Measurements from ENCODE around the gene E2F2.

The E2F2 gene, protein sequence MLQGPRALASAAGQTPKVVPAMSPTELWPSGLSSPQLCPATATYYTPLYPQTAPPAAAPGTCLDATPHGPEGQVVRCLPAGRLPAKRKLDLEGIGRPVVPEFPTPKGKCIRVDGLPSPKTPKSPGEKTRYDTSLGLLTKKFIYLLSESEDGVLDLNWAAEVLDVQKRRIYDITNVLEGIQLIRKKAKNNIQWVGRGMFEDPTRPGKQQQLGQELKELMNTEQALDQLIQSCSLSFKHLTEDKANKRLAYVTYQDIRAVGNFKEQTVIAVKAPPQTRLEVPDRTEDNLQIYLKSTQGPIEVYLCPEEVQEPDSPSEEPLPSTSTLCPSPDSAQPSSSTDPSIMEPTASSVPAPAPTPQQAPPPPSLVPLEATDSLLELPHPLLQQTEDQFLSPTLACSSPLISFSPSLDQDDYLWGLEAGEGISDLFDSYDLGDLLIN

DNA sequence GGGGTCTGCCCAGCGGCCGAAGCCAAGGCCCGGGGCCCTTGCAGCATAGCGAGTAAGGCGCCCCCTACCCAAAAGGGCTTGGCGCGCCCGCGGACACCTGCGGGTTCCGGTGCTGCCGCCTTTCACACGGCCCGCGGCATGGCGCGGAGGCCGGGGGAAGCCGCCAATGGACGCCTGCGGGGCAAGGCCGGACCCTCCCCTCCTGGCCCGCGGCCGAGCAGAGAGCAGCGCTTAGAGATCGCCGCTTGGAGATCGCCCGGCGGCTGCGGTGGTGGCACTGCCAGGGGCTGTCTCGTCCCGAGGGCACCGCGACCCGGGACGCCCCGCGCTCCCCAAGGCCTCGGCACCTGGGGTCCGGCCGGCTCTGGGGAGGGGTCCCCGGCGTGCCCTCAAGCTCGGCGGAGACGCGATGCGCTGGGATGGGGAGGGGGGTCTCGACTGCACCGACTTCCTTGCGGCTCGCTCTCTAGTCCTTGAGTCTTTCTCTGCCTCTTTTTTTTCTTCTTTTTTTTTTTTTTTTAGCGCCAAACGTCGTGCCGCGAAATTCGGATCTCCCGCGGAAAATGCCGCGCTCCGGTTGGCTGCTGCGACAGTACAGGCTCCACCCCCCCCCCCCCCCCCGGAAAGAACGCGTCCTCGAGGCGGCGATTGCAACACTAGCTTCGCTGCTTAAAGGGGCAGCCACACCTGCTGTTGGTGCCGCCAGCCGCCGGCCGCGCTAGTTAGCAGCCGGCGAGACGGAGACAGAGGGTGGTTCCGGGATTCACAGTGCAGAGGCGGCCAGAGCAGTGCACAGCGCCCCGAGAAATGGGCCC lies at the start of gene E2F2:
Gene E2F2, minus strand, starts transcription at position 487 of the 815 bp plus-strand sequence. Its CDS starts 440 bp downstream, at position 47.
- peak; percentile 85 for DNase-seq

DNA sequence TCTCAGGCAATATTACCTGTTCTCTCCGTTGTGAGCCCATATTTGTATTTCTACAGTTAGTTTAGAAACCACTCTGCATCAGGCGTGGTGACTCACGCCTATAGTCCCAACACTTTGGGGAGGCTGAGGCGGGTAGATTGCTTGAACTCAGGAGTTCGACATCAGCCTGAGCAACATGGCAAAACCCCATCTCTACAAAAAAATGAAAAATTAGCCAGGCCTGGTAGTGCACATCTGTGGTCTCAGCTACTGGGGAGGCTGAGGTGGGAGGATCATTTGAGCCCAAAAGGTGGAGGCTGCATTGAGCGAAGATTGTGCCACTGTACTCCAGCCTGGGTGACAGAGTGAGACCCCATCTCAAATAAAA lies 47.9 kb upstream of the E2F2 start:
- DNase-seq: no peak

DNA sequence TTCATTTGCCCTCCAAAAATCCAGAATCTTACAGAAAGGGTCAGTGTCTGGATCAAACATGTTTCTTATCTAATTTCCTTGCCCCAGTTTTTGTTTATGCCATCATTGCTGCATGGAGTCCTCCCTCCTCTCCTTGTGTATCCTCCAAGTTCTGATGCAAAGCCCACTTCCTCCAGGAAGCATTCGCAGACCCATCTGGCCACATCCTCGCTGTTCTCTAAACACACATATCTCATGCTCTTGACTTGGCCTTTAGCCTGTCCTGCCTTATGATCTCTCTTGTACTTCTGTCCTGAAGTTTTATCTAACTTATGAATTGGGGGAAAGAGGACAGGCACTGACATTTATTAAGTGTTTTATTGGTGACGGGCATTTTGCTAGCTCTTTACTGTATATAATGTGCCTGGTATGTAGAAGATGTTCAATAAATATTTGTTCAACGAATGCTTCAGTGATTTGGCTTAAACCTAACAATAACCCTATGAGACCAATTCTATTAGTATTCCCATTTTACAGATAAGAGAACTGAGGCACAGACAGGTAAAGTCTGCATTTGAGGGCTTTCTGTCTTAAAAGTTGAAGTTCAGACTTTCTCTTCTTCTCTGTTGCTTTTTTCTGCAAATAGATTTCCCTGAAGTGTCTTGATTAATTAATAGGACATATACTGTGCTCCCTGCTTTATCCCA lies 47.4 kb upstream of the E2F2 start:
- DNase-seq: peak; percentile 45

DNA sequence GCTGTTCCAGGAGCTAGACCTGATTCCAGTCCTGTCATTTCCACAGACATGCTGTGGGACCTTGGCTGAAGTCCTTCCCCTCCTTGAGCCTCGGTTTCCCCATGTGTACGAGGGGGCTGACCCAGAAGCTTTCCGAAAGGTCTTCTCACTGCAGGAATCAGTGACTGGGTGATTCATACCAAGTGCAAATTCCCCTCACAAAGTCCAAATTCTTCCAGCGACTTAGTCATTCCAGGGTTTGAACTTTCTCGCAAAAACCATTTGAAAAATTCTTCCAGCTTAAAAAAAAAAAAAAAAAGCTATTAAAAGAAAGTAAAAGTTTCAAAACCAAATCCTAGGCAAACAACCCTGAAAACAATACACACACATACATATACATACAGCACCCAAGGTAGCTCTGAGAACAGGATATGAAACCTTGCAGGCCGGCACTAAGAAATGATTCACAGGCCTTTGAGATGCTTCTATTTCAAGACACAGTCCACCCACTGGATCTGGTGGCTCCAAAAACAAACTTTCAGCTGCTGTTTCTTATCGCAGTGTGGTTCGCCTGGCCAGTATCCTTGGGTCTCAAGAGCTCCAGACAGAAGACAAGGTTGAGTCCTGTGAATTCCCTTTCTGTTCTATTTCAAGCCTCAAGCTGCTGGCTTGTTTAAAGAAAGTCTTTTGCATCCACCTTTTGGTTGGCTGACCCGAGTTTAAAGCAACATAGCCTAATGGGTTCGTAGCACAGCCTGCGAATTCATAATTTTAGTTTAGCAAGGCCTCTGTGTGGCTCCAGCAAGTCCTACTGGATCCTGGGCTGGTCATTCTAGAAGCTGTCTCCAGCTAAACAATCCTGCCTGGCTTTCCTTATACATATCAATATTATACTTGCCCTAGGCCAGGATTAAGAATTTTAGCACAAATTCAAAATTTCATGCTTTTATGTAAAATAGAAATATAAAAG lies 46.3 kb upstream of the E2F2 start:
- DNase-seq: peak; percentile 88

DNA sequence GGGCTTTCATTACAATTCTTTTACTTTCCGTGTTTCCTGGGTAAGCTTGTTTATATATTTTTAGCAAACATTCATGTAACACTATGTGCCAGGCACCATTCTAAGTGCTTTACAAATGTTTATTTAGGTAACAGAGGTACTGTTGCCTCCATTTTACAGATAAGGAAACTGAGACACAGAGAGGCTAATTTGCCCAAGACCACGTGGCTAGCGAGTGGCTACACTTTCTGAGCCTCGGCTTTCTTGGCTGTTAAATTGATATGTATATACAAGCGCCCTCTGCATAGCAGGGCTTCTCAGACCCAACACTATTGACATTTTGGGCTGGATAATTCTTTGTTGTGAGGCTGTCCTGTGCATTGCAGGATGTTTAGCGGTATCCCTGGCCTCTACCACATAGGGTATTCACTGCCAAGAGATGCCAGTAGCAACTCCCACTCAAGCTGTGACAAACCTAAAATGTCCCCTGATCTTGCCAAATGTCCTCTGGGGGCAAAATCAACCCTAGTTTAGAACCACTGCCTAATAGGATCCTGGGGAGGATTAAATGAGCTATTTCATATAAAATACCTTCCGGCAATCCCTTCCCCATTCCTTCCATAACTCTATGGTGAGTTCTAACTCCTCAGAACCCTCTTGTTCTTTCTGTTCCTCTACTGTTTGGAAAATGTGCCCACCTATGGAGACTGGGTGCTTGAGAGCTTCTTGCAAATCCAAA lies 45.5 kb upstream of the E2F2 start:
- DNase-seq: no peak

DNA sequence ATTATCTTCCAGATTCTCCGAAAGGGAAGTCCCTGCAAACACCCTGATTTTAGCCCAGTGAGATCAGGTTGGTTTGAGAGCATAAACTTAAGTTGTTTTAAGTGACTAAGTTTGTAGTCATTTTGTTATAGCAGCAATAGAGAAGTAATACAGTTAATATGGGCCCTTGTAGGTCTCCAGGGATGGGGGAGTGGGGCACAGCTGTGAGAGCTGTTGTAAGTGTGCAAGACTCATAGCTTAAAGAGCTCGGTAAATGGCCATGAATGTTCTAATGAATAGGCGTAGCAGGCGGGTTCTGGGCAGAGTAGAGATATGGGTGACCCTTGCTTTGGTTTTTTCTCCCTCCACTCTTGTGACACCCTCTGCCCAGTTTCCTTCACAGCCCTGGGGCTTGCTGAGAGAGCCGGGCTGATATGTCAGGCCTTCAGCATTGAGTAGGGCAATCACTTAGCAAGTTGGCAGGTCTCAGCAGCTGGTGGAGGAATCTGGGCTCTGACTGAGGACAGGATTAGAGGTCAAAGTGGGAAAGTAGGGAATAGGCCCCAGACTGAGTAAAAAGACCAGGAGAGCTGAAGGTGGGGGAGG lies 44.3 kb upstream of the E2F2 start:
- no peak for DNase-seq

DNA sequence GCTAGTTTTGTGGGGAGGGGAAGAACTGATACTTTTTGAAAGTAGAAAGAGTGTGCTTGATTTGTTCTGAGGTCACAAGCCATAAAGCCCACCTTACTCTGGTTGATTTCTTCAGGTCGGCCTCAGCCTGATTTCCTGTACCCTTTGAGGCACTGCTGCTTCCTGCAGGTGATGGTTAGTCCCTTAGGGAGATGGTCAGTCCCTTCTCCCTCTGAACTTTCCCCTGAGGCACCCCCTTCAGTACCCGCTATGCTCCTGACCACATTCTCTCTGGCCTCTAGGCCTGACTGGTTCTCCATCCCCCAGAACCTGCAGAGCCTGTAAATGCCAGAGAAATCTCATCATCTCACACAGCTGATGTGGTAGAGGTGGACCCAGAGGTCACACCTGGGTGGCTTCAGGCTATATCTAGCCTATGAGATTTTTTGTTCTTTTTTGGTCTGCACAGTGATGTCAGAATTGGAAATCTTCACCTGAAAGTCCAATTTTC lies 43.3 kb upstream of the E2F2 start:
- no peak for DNase-seq

DNA sequence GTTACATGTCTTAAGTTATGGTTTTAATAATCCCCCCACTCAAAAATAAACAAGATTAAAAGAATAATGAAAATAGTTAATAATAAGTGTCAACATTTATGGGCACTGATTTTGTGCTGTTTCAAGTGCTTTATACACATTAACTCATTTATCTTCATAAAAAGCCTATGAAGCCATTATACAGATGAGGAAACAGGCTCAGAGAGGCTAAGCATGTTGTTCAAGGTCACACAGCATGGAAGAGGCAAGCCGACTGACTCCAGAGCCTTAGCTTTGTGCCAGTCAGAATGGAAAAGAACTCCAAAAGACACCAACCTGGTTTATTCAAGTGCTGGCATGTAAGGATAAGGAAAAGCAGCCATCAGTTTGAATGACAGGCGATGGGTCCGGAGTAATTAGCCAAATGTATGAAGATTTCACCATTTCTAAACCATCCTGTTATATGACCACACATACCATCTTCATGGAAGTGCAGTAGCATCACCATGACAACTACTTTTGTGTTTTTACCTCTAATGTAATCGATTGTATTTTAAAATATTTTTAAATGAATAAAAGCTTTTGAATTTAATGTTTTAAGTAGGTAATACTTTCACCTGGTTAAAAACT lies 42.6 kb upstream of the E2F2 start:
- no peak for DNase-seq

DNA sequence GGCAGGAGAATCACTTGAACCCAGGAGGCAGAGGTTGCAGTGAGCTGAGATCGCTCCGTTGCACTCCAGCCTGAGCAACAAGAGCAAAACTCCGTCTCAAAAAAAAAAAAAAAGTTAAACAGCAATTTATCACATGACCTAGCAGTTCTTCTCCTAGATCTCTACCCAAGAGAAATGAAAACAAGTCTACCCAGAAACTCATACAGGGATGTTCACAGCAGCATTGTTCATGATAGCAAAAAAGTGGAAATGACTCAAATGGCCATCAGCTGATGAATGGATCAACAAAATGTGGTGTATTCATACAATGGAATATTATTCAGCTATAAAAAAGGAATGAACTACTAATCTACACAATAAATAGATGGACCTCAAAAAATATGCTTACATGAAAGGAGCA lies 40.4 kb upstream of the E2F2 start:
- no peak for DNase-seq

DNA sequence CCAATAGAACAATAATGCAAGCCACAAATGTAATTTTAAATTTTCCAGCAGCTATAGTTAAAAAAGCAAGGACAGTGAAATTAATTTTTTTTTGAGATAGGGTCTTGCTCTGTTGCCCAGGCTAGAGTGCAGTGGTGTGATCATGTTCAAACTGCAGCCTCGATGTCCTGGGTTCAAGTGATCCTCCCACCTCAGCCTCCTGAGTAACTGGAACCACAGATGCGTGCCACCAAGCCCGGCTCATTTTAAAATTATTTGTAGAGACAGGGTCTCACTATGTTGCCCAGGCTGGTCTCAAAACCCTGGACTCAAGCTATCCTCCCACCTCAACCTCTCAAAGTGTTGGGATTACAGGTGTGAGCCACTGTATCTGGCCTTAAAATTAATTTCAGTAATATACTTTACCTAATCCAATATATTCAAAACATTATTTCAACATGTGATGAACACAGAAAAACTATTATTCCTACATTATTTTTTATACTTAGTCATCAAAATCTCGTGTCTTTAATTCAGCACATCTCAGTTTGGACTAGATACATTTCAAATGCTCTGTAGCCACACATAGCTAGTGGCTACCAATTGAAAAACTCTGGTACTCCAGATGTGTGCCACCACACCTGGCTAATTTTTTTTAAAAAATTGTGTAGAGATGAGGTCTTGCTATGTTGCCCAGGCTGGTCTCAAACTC lies 39.1 kb upstream of the E2F2 start:
- no peak for DNase-seq

DNA sequence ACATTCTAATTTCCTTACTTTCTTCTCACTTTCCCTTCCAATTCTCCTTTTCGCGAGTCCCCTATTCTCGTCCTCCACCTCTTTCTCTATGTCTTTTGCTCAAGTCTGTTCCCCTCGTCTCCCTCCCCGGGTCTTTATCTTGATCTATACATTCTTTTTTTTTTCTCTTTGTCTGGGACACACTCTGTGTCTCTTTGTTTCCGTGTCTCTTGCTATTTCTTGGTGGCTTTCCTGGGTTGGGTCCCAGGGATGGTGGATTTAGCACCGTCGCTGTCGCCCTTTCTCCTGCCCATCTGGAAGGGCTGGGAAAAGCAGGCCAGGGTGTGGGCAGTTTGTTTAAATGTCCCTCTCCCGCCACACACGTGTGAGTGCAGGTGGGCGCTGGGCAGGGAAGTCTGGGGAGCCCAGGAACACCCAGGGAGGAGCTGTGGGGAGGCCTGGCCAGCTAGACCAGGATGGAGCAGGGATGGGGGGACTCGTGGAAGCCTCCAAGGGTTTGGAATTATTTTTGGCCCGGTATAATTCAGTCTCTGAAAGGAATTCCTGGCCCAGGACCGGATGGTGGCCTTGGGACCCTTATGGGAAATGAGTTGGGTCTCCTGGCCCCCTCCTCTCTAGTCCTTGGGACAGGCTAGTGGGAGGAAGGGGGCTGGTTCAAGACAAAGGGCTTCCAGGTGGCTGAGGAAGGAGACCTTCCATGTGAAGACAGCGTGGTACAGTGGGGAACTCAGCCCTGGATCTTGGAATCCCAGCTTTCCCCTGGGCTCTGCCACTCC lies 37.8 kb upstream of the E2F2 start:
- no peak for DNase-seq

DNA sequence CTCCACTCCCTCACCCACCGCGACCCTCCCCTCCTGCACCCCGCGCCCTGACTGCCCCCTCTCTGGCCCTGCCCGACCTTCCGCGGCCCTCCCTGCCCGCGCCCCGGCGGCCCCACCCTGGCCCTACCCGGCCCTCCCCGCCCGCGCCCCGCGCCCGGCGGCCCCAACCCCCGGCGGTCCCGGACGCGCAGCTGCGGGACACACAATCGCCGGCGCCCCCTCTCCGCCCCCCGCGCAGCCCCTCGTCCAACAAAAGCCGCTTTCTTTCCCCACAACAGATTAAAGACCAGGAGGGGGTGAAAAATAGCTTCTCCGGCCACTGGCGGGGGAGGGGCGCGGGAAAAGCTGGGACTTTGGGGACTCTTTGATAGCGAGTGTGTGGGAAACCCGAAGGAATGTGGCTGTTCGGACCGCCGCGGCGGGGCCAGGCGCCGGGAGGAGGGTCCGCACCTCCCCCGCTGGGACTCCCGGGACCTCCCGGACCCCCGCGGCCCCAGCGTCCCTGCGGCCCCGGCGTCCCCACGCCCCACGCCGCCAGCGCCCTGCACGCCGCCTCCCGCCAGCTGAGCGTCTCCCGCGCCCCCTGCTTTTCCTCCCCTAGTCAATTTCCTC lies 37.1 kb upstream of the E2F2 start:
- DNase-seq: no peak

DNA sequence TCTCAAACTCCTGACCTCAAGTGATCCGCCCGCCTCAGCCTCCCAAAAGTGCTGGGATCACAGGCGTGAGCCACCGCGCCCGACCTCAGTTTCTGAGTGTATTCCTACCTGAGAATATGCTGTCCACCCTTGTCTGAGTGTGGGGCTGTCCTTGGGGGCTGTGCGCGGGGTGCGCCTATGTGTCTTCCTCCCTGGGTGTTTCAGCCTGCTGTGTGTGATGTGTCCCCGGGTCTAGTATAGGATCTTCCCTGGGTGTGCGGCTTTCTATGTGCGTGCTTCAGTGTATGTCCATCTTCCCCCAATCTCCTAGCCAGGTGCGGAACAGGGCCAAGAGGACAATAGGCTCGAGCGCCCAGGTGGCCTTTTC lies 36.6 kb upstream of the E2F2 start:
- no peak for DNase-seq

DNA sequence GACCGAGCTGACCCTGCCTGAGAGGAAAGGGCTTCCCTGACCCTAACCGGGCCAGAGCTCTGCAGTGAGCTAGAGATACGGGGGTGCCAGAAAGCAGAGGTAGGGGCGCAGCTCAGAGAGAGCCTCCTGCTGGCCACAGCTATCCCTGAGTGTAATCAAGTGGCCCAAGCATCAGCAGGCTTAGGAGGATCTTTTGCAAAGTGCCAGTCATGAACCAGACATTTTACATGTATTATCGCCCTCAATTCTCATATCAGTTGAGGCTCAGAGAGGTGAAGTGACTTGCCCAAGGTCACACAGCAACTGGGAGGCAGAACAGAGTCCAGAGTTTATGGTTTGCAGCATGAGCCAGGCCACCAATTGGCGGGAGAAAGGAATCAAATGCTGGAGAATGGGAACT lies 35.3 kb upstream of the E2F2 start:
- DNase-seq: no peak

DNA sequence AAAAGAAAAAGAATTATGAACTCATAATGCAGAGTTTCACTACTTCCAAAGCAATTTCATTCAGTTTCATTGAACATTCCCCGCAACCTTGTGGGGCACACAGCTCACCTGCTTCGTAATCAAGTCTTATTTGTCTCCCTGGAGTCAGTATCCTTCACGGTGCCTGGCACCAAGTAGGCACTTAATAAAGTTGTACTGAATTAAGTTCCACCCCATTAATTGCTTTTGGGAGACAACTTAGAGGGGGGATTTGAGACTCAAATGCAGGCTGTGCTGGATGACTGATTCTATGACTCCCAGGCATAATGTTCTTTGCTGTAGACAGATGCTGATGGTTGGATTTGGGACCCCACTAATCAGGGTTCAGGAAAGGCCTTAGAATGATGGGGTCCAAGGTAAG lies 34.7 kb upstream of the E2F2 start:
- no peak for DNase-seq

DNA sequence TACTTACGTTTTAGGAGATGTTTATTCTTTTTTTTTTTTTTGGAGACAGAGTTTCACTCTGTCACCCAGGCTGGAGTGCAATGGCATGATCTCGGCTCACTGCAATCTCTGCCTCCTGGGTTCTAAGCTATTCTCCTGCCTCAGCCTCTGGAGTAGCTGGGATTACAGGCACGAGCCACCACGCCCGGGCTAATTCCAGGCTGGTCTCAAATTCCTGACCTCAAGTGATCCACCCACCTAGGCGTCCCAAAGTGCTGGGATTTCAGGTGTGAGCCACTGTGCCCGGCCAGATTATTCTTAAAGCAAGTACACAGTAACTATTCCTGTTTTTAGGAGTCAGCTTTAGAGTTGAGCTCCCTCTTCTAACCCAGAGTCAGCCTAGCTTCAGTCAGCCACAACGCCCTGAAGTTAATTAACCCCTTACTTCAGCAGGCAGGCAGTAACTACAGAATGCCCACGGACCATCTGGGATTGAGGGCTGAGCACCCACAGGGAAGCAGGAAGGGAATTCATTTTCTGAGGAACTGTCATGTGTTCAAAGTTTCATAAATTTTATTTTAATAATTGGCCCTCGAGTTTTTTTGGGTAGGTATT lies 33.6 kb upstream of the E2F2 start:
- DNase-seq: no peak

DNA sequence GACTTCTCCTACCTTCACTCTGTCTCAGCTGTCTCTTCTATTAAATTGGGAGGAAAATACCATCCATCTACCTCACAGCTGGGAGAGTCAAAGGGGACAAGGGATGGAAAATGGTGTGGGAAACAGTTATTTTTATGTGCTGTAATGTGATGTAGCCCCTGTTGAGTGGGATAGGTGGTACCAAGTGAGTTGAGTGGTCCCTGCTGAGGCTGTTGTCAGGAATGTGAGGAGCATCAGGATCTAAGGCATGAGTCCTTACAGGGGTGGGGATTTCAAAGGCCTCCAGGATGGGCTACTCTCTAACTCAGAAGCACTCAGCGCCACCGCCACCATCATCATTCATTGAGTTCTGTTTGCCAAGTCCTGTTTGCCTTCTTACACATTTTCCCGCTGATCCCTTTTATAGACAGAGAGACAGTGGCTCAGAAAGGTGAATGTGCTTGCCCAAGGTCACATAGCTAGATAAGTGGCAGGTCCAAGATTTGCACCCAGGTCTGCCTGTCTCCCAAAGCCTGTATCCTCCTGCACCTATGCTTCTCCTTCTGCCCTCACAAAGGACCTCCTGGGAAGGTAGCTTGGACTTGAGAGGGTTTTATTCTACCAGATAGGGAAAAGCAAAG lies 32.8 kb upstream of the E2F2 start:
- no peak for DNase-seq

DNA sequence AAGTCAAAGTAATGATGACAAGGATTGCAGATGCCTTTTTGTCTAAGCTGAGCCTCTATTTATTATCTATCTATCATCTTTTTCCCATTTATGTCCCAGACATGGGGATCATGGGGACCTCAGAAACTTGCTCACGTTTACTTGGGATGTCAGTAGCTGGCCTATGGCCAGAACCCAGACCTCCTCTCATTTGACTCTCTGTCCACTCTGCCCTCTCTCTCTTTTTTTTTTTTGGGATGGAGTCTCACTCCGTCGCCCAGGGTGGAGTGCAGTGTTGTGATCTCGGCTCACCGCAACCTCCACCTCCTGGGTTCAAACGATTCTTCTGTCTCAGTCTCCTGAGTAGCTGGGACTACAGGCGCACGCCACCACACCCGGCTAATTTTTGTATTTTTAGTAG lies 32.0 kb upstream of the E2F2 start:
- no peak for DNase-seq

All from MV-4-11 (cell line).